Activated T-helper 1 cell treated with Interleukin-2 at 50 U/mL for 16 hours (primary cell): ENCODE data around the gene ITPKC.
"Not testable (repeated sequence)": the region's sequence is repeated elsewhere in the genome, so short reads cannot be mapped to it uniquely, and the experiment has no call there.

ENCODE experiments used
- DNase-seq: peaks from one replicate; pipeline ENCODE4 v3.0.0-alpha.2; 2020; ENCODE audit warnings: low read depth

Gene ITPKC

GRCh38 chr19:40768869-40769268 is 52.0 kb downstream of the ITPKC start:
- DNase-seq: no peak

GRCh38 chr19:40771101-40771862 is 54.4 kb downstream of the ITPKC start:
- not testable (repeated sequence) for DNase-seq

- DNase-seq: no peak
Observed at GRCh38 chr19:40774916-40775631, 58.2 kb downstream of the ITPKC start, which contains the start of gene MIA. Gene MIA, plus strand, starts transcription at chr19:40775521. Its CDS starts 22 bp downstream, at chr19:40775543.

- no peak for DNase-seq
Observed at GRCh38 chr19:40775632-40776022, 58.7 kb downstream of the ITPKC start.

DNA sequence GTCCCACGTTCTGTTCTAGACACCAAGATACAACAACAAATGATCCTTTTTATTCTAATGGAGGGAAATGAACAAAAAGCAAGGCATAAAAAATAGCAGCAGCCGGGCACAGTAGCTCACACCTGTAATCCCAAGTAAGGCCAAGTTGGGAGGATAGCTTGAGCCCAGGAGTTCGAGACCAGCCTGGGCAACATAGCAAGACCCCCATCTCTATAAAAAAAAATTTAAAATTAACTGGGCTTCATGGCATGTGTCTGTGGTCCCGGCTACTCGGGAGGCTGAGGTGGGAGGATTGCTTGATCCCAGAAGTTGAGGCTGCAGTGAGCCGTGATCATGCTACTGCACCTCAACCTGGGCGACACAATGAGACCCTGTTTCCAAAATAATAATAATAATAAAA is 59.5 kb downstream of the ITPKC start:
- DNase-seq: no peak

GRCh38 chr19:40776932-40777644 is 60.2 kb downstream of the ITPKC start:
- peak; percentile 77 for DNase-seq

DNA sequence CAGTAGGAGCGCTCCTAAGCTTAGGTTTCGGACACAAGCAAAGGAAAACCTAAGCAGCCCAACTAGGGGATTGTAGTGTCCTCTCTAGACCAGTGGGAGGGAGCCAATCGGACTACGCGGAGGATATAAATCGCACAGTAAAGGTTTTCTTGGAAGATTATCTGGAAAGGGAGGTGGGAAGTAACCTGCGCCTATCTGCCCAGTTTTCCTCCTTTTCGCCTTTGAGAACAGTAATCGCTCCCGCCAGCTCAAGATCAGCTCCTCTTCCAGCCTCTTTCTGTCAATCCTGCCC is 60.7 kb downstream of the ITPKC start:
- no peak for DNase-seq

- DNase-seq: peak; percentile 100
Observed at GRCh38 chr19:40777937-40778705, 61.2 kb downstream of the ITPKC start, which contains the start of gene RAB4B. Gene RAB4B, plus strand, starts transcription at chr19:40778247. Its CDS starts 129 bp downstream, at chr19:40778376.

- no peak for DNase-seq
Observed at GRCh38 chr19:40778706-40779284, 61.9 kb downstream of the ITPKC start.

DNA sequence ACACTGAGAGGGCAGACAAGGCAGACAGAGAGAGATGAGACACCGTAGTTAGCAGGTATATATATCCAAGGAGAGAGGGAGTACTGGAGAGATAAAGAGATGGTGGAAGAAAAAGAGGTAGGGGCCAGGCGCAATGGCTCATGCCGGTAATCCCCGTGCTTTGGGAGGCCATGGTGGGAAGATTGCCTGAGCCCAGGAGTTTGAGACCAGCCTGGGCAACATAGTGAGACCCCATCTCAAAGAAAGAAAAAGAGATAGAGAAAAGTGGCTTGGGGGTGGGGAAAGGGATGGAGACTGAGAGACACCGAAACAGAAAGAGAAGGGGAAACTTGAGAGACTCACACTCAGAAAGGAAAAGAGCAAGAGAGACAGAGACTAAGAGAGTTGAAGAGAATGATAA is 63.7 kb downstream of the ITPKC start:
- DNase-seq: no peak

DNA sequence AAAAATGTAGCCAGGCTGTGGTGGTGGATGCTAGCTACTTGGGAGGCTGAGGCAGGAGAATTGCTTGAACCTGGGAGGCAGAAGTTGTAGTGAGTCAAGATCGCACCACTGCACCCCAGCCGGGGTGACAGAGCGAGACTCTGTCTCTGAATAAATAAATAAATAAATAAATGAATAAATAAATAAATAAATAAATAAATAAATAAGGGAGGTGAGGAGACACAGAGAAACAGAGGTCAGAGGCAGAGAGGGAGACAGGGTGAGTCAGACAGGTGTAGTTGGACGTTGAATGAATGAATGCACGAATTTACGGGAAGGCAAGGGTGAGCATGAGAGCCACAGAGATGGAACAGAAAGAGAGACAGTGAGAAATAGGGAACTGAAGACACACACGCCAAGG is 64.2 kb downstream of the ITPKC start:
- no peak for DNase-seq

DNA sequence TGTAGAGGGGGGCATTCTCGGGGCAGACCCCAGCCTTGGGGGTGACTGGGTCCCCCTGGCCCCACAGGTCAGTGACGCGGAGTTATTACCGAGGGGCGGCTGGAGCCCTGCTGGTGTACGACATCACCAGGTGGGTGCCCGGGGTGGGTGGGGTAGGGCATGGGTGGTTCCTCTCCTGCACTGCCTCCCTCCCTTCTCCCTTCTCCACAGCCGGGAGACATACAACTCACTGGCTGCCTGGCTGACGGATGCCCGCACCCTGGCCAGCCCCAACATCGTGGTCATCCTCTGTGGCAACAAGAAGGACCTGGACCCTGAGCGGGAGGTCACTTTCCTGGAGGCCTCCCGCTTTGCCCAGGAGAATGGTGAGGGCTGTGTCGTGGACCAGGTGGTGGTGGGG is 66.8 kb downstream of the ITPKC start:
- DNase-seq: no peak

- DNase-seq: not testable (repeated sequence)
Observed at GRCh38 chr19:40784146-40784545, 67.2 kb downstream of the ITPKC start.

- DNase-seq: no peak
Observed at GRCh38 chr19:40785526-40785925, 68.6 kb downstream of the ITPKC start.

- no peak for DNase-seq
Observed at GRCh38 chr19:40786060-40787037, 69.4 kb downstream of the ITPKC start.
